IMR-90 (cell line): Measurements from ENCODE around the gene AFDN. TPM values are rescaled to one million over a fixed set of nuclear protein-coding genes. Genes with fewer than 3 reads are reported as not detected.

Experiments
- ATAC-seq: fragments of 200-7000 bp; cut with Tn5 transposase; 2 replicates; pipeline ENCODE4 v1.9.1; 2020; ENCODE audit warnings: low read depth, mild to moderate bottlenecking, moderate library complexity
- BruUV-seq: library from RNA; stranded (reverse); fragments of 400-500 nt; replicated peaks from 2 replicates; lab custom pipeline; 2021; lab: Mats Ljungman, UMichigan
- CTCF ChIA-PET: fragments of 300-600 bp; formaldehyde crosslinking; extraction: SDS; loops from one replicate; lab custom pipeline; 2021; ENCODE audit warnings: antibody characterized with exemption; lab: Yijun Ruan, JAX
- POLR2A ChIA-PET: fragments of 300-600 bp; sonication (Branson Sonifier 250); formaldehyde crosslinking; loops from one replicate; lab custom pipeline; 2022; ENCODE audit warnings: antibody characterized with exemption; ENCODE audit not compliant: unreplicated experiment; lab: Charles Lee
- DNase-seq: peaks from one replicate; pipeline ENCODE4 v3.0.0; 2013
- H2AFZ ChIP-seq: replicated peaks from 2 replicates; pipeline ENCODE3; 2013; ENCODE audit warnings: low read length, mild to moderate bottlenecking; ENCODE audit not compliant: poor library complexity
- H2AK5ac ChIP-seq: 2 replicates; pipeline ENCODE4 v1.6.1; 2013; ENCODE audit warnings: low read depth, low read length, inconsistent platforms
- H2AK9ac ChIP-seq: replicated peaks from 2 replicates; pipeline ENCODE3; 2013; ENCODE audit warnings: mild to moderate bottlenecking, low read depth, low read length, moderate library complexity; ENCODE audit not compliant: poor library complexity
- H2BK120ac ChIP-seq: 2 replicates; pipeline ENCODE4 v1.6.1; 2013; ENCODE audit warnings: low read depth, low read length, inconsistent platforms
- H2BK15ac ChIP-seq: 3 replicates; pipeline ENCODE4 v1.6.1; 2013; ENCODE audit warnings: low read depth, low read length, inconsistent platforms
- H2BK20ac ChIP-seq: 2 replicates; pipeline ENCODE4 v1.6.1; 2013; ENCODE audit warnings: low read depth, mild to moderate bottlenecking, inconsistent platforms, low read length, moderate library complexity
- H2BK5ac ChIP-seq: 2 replicates; pipeline ENCODE4 v1.6.1; 2013; ENCODE audit warnings: mild to moderate bottlenecking, low read depth, low read length, inconsistent platforms; ENCODE audit not compliant: poor library complexity, severe bottlenecking
- H3K14ac ChIP-seq: replicated peaks from 2 replicates; pipeline ENCODE4 v1.6.1; 2013; ENCODE audit warnings: low read depth, low read length, inconsistent platforms
- H3K18ac ChIP-seq: 2 replicates; pipeline ENCODE4 v1.6.1; 2013; ENCODE audit warnings: low read depth, low read length, control low read depth
- H3K23ac ChIP-seq: 2 replicates; pipeline ENCODE4 v1.6.1; 2013; ENCODE audit warnings: low read depth, low read length, inconsistent platforms
- H3K27ac ChIP-seq: 2 replicates; pipeline ENCODE4 v1.5.1; 2013; ENCODE audit warnings: mild to moderate bottlenecking, control low read depth, low read length; ENCODE audit not compliant: insufficient read depth
- H3K27me3 ChIP-seq: 2 replicates; pipeline ENCODE4 v1.6.1; 2013; ENCODE audit warnings: low read length; ENCODE audit not compliant: control insufficient read depth, insufficient read depth
- H3K36me3 ChIP-seq: 2 replicates; pipeline ENCODE4 v1.6.1; 2013; ENCODE audit warnings: low read length, mixed read lengths; ENCODE audit not compliant: control insufficient read depth, insufficient read depth
- H3K4ac ChIP-seq: 2 replicates; pipeline ENCODE4 v1.6.1; 2013; ENCODE audit warnings: low read depth, low read length, inconsistent platforms
- H3K4me1 ChIP-seq: 2 replicates; pipeline ENCODE4 v1.6.1; 2013; ENCODE audit warnings: low read length, mixed read lengths; ENCODE audit not compliant: control insufficient read depth, insufficient read depth
- H3K4me2 ChIP-seq: 2 replicates; pipeline ENCODE4 v1.6.1; 2013; ENCODE audit warnings: low read depth, mild to moderate bottlenecking, control low read depth, low read length, moderate library complexity
- H3K4me3 ChIP-seq: 2 replicates; pipeline ENCODE4 v1.5.1; 2013; ENCODE audit warnings: low read depth, mild to moderate bottlenecking, control low read depth, low read length, moderate library complexity; ENCODE audit not compliant: insufficient read depth
- H3K56ac ChIP-seq: 2 replicates; pipeline ENCODE4 v1.6.1; 2013; ENCODE audit warnings: low read length, inconsistent platforms; ENCODE audit not compliant: insufficient read depth; ENCODE audit errors: extremely low read depth
- H3K79me1 ChIP-seq, 2 experiments: 2 replicates each; pipeline ENCODE4 v1.6.1; 2013; ENCODE audit warnings: low read length in 2 of 2, inconsistent platforms in 1 of 2, low read depth in 1 of 2
- H3K9ac ChIP-seq: 2 replicates; pipeline ENCODE4 v1.6.1; 2013; ENCODE audit warnings: low read depth, low read length, control low read depth
- H3K9me1 ChIP-seq: 2 replicates; pipeline ENCODE4 v1.6.1; 2013; ENCODE audit warnings: low read length, inconsistent platforms; ENCODE audit not compliant: insufficient read depth
- H3K9me3 ChIP-seq: 2 replicates; pipeline ENCODE4 v1.6.1; 2013; ENCODE audit warnings: low read length; ENCODE audit not compliant: control insufficient read depth, insufficient read depth
- H4K20me1 ChIP-seq: 2 replicates; pipeline ENCODE4 v1.6.1; 2013; ENCODE audit warnings: low read length, inconsistent platforms; ENCODE audit not compliant: insufficient read depth
- H4K5ac ChIP-seq: 2 replicates; pipeline ENCODE4 v1.6.1; 2013; ENCODE audit warnings: mild to moderate bottlenecking, low read depth, low read length, control low read depth
- H4K8ac ChIP-seq, 2 experiments: 2 replicates each; pipeline ENCODE4 v1.6.1; 2013; ENCODE audit warnings: low read depth in 2 of 2, low read length in 2 of 2, control low read depth in 1 of 2, inconsistent platforms in 1 of 2
- H4K91ac ChIP-seq: 2 replicates; pipeline ENCODE4 v1.6.1; 2013; ENCODE audit warnings: low read depth, low read length, inconsistent platforms; ENCODE audit not compliant: insufficient read depth
- POLR2A ChIP-seq: IDR thresholded peaks from 2 replicates; pipeline ENCODE4 v1.6.1; 2012; ENCODE audit warnings: mild to moderate bottlenecking, low read depth, low read length
- RAD21 ChIP-seq: IDR thresholded peaks from 2 replicates; pipeline ENCODE4 v1.6.1; 2012; ENCODE audit warnings: low read length, improper control_type of control experiment
- RCOR1 ChIP-seq: IDR thresholded peaks from 2 replicates; pipeline ENCODE4 v1.6.1; 2012; ENCODE audit warnings: mild to moderate bottlenecking, low read length, improper control_type of control experiment; ENCODE audit not compliant: insufficient replicate concordance
- RFX5 ChIP-seq: IDR thresholded peaks from 2 replicates; pipeline ENCODE4 v1.8.0; 2012; ENCODE audit warnings: low read depth, mild to moderate bottlenecking, low read length, moderate library complexity
- SMC3 ChIP-seq: fragments of 150-350 bp; IDR thresholded peaks from 2 replicates; pipeline ENCODE4 v1.6.1; 2016; ENCODE audit warnings: low read depth, mild to moderate bottlenecking, antibody characterized with exemption, low read length, moderate library complexity
- whole genome bisulfite sequencing, 2 experiments: methylation state at CpG; one replicate each; pipeline versions ENCODE4 v1.1.5 to v1.1.7; 2013; ENCODE audit warnings: missing lambda C conversion rate in 2 of 2; ENCODE audit not compliant: insufficient read length in 1 of 2; ENCODE audit errors: extremely low coverage in 2 of 2; 5-methylcytosine and 5-hydroxymethylcytosine counted together
- dilution Hi-C: fragments of 300-500 bp; cut with HindIII; formaldehyde crosslinking; loops from one replicate; pipeline ENCODE4 v1.14.3; 2018; ENCODE audit warnings: low sequenced_read_pairs; ENCODE audit not compliant: unreplicated experiment
- in situ Hi-C: fragments of 300-500 bp; cut with MboI; formaldehyde crosslinking; loops from 3 replicates; pipeline ENCODE4 v1.14.3; 2019; ENCODE audit warnings: low sequenced_read_pairs, inconsistent platforms, mixed read lengths
- intact Hi-C: fragments of 100-400 bp; cut with micrococcal nuclease; formaldehyde crosslinking; loops from 2 replicates; pipeline ENCODE4 v1.10.0; 2022
- polyA plus RNA-seq, 3 experiments: library from polyadenylated mRNA; depleted of rRNA; stranded (reverse); fragments of >200 nt; gene quantifications; 2 replicates each; pipeline ENCODE4 v1.2.3, GENCODE V29; 2012; ENCODE audit warnings: low replicate concordance in 1 of 3
- total RNA-seq: library from RNA; depleted of rRNA; stranded (reverse); fragments of >200 nt; gene quantifications from 2 replicates; pipeline ENCODE4 v1.2.3, GENCODE V29; 2012

AFDN gene
- total and polyA plus RNA-seq, 2 of the 4 experiments (the other 2 are of a cell fraction) = 11.6 to 20.8 TPM

GRCh38 chr6:167838207-167838748 is 11.6 kb downstream of the AFDN start:
- TF ChIP-seq RAD21 (no peak), POLR2A (no peak), SMC3 (no peak), RFX5 (no peak), RCOR1 (no peak)
- H3K4me3 ChIP-seq = no peak overlapping the region
- no peak overlapping the region for H2AK5ac ChIP-seq
- 100% methylated on average over 2 of the region's 6 CpGs; no CpG with 5 or more reads in 1 of the 2 experiments for WGBS, 2 experiments
- BruUV-seq = no TSS peak
- H4K5ac ChIP-seq = no peak overlapping the region
- H3K4me2 ChIP-seq = no peak overlapping the region
- no peak overlapping the region for H2BK20ac ChIP-seq
- H3K4ac ChIP-seq = no peak overlapping the region
- no peak overlapping the region for H3K23ac ChIP-seq
- dilution Hi-C loops = no loop called here
- H3K18ac ChIP-seq = no peak overlapping the region
- H2AFZ ChIP-seq = no peak overlapping the region
- no peak for DNase-seq
- no peak overlapping the region for H4K91ac ChIP-seq
- H2BK15ac ChIP-seq = no peak overlapping the region
- ChIA-PET POLR2A (no interaction called here), CTCF (no interaction called here)
- no peak overlapping the region for H3K14ac ChIP-seq
- no peak overlapping the region for H2AK9ac ChIP-seq
- 0 out of 2 replicates have a peak, but pooled peaks cover 2% of the 10 kb centered on the region for H3K4me1 ChIP-seq
- H2BK5ac ChIP-seq = no peak overlapping the region
- peaks cover 31 to 35% of the 10 kb centered on the region in 2 experiments for H3K79me1 ChIP-seq
- peaks cover 22% of the 10 kb centered on the region for H4K20me1 ChIP-seq
- H2BK120ac ChIP-seq = no peak overlapping the region
- H4K8ac ChIP-seq = no peak overlapping the region
- no peak overlapping the region for H3K56ac ChIP-seq
- in situ Hi-C loops = no loop called here
- H3K27me3 ChIP-seq = no peaks in the 10 kb centered on the region
- intact Hi-C loops = no loop called here
- no peaks in the 10 kb centered on the region for H3K9me3 ChIP-seq
- no peak for ATAC-seq
- no peaks in the 10 kb centered on the region; the same call in 1 of the 2 replicates for H3K9me1 ChIP-seq
- no peaks in the 10 kb centered on the region for H3K36me3 ChIP-seq
- no peak overlapping the region for H3K9ac ChIP-seq
- no peak overlapping the region for H3K27ac ChIP-seq
